Astrocyte (in vitro differentiated cells and primary cell): Measurements from ENCODE around the gene PHC2. TPM values are rescaled to one million over a fixed set of nuclear protein-coding genes. Genes with fewer than 3 reads are reported as not detected.

Experiments used
- DNase-seq: peaks from one replicate; pipeline ENCODE4 v3.0.0-alpha.2; 2010; ENCODE audit warnings: low read depth
- FAIRE-seq: peaks from 2 replicates; lab custom pipeline; 2011; peaks lifted over from hg19 to GRCh38; lab: Jason Lieb, UNC
- H2AFZ ChIP-seq: 2 replicates; pipeline ENCODE4 v1.6.0; 2012; ENCODE audit warnings: low read depth, low read length, inconsistent platforms
- H3K27ac ChIP-seq: 2 replicates; pipeline ENCODE4 v1.5.1; 2011; ENCODE audit warnings: low read depth, low read length, inconsistent platforms
- H3K27me3 ChIP-seq: 2 replicates; pipeline ENCODE4 v1.6.0; 2011; ENCODE audit warnings: low read length, inconsistent platforms; ENCODE audit not compliant: insufficient read depth
- H3K36me3 ChIP-seq: 2 replicates; pipeline ENCODE4 v1.5.1; 2011; ENCODE audit warnings: low read length, inconsistent platforms; ENCODE audit not compliant: insufficient read depth
- H3K4me1 ChIP-seq: 2 replicates; pipeline ENCODE4 v1.5.1; 2011; ENCODE audit warnings: low read length, inconsistent platforms; ENCODE audit not compliant: insufficient read depth
- H3K4me2 ChIP-seq: 2 replicates; pipeline ENCODE4 v1.6.0; 2012; ENCODE audit warnings: low read length, inconsistent platforms
- H3K4me3 ChIP-seq: 2 replicates; pipeline ENCODE4 v1.5.1; 2011; ENCODE audit warnings: low read depth, mild to moderate bottlenecking, low read length, inconsistent platforms; ENCODE audit not compliant: insufficient read depth
- H3K79me2 ChIP-seq: 2 replicates; pipeline ENCODE4 v1.6.0; 2012; ENCODE audit warnings: mild to moderate bottlenecking, low read length, inconsistent platforms; ENCODE audit not compliant: insufficient read depth
- H3K9ac ChIP-seq: 2 replicates; pipeline ENCODE4 v1.6.0; 2012; ENCODE audit warnings: mild to moderate bottlenecking, low read length, inconsistent platforms
- H3K9me3 ChIP-seq: 2 replicates; pipeline ENCODE4 v1.5.1; 2012; ENCODE audit warnings: low read depth, mild to moderate bottlenecking, low read length, inconsistent platforms; ENCODE audit not compliant: insufficient read depth
- H4K20me1 ChIP-seq: 2 replicates; pipeline ENCODE4 v1.6.0; 2012; ENCODE audit warnings: low read length, inconsistent platforms; ENCODE audit not compliant: insufficient read depth
- H3K27ac Mint-ChIP-seq: one replicate; pipeline ENCODE4 v1.8.0; 2021; ENCODE audit warnings: mild to moderate bottlenecking, mixed read lengths; ENCODE audit not compliant: unreplicated experiment
- H3K27me3 Mint-ChIP-seq: one replicate; pipeline ENCODE4 v1.8.0; 2021; ENCODE audit warnings: low read depth, mixed read lengths; ENCODE audit not compliant: unreplicated experiment
- H3K36me3 Mint-ChIP-seq: one replicate; pipeline ENCODE4 v1.8.0; 2021; ENCODE audit warnings: low read depth, mixed read lengths; ENCODE audit not compliant: unreplicated experiment
- H3K4me1 Mint-ChIP-seq: one replicate; pipeline ENCODE4 v1.8.0; 2021; ENCODE audit warnings: low read depth, mixed read lengths; ENCODE audit not compliant: unreplicated experiment
- H3K4me3 Mint-ChIP-seq: one replicate; pipeline ENCODE4 v1.8.0; 2021; ENCODE audit warnings: mild to moderate bottlenecking, moderate library complexity, mixed read lengths; ENCODE audit not compliant: unreplicated experiment
- H3K9me3 Mint-ChIP-seq: one replicate; pipeline ENCODE4 v1.8.0; 2021; ENCODE audit warnings: mild to moderate bottlenecking, mixed read lengths; ENCODE audit not compliant: unreplicated experiment
- CTCF ChIP-seq: IDR thresholded peaks from 2 replicates; pipeline ENCODE4 v1.5.1; 2011; ENCODE audit warnings: low read depth, mild to moderate bottlenecking, inconsistent platforms, low read length, moderate library complexity; ENCODE audit not compliant: insufficient read depth
- EZH2 ChIP-seq: IDR thresholded peaks from 2 replicates; pipeline ENCODE4 v1.6.1; 2012; ENCODE audit warnings: mild to moderate bottlenecking, low read length, inconsistent platforms; ENCODE audit not compliant: insufficient read depth
- total RNA-seq: library from RNA; stranded (reverse); gene quantifications from 2 replicates; pipeline ENCODE4 v1.2.1, GENCODE V29; 2021

The PHC2 gene
- total RNA-seq, 1 donor from 2014 or later = 113 TPM

GRCh38 chr1:33420870-33421775 lies 9.8 kb downstream of the PHC2 start:
- Mint-ChIP-seq H3K4me3 (peak overlapping the region; percentile 2), H3K4me1 (peaks cover 20% of the 10 kb centered on the region), H3K36me3 (peaks cover 5% of the 10 kb centered on the region), H3K27me3 (no peaks in the 10 kb centered on the region), H3K27ac (peak overlapping the region; percentile 58), H3K9me3 (peaks cover 5% of the 10 kb centered on the region)
- Histone ChIP-seq H3K4me3 (no peak overlapping the region), H3K36me3 (no peaks in the 10 kb centered on the region), H2AFZ (no peak overlapping the region), H3K9ac (peak overlapping the region; percentile 1), H3K4me1 (peaks cover 26% of the 10 kb centered on the region), H3K4me2 (peak overlapping the region; percentile 63), H3K27me3 (no peaks in the 10 kb centered on the region), H3K27ac (peak overlapping the region; percentile 49), H3K79me2 (peaks cover 48% of the 10 kb centered on the region), H4K20me1 (no peaks in the 10 kb centered on the region), H3K9me3 (peaks cover under 1% of the 10 kb centered on the region)
- FAIRE-seq (peak; percentile 66), DNase-seq (peak; percentile 51)
- TF ChIP-seq EZH2 (no peak), CTCF (no peak)

GRCh38 chr1:33418811-33419210 lies 12.1 kb downstream of the PHC2 start:
- peaks cover 51% of the 10 kb centered on the region for H3K79me2 ChIP-seq
- H4K20me1 ChIP-seq = no peaks in the 10 kb centered on the region
- no peaks in the 10 kb centered on the region for H3K36me3 ChIP-seq
- H3K36me3 Mint-ChIP-seq = peaks cover 7% of the 10 kb centered on the region
- peaks cover 13% of the 10 kb centered on the region for H3K9me3 Mint-ChIP-seq
- no peak overlapping the region for H2AFZ ChIP-seq
- H3K27ac ChIP-seq = no peak overlapping the region
- no peak overlapping the region for H3K9ac ChIP-seq
- peaks cover 14% of the 10 kb centered on the region for H3K4me1 Mint-ChIP-seq
- peaks cover 8% of the 10 kb centered on the region for H3K9me3 ChIP-seq
- no peak overlapping the region for H3K4me3 ChIP-seq
- no peak for FAIRE-seq
- H3K27me3 Mint-ChIP-seq = no peaks in the 10 kb centered on the region
- no peak for TF ChIP-seq CTCF
- TF ChIP-seq EZH2 = no peak
- no peak overlapping the region for H3K27ac Mint-ChIP-seq
- H3K4me3 Mint-ChIP-seq = no peak overlapping the region
- H3K27me3 ChIP-seq = no peaks in the 10 kb centered on the region
- H3K4me1 ChIP-seq = peaks cover 14% of the 10 kb centered on the region
- DNase-seq = no peak
- no peak overlapping the region for H3K4me2 ChIP-seq

GRCh38 chr1:33414879-33415278 lies 16.0 kb downstream of the PHC2 start:
- H3K9me3 Mint-ChIP-seq = peaks cover 13% of the 10 kb centered on the region
- peaks cover 47% of the 10 kb centered on the region for H3K79me2 ChIP-seq
- no peaks in the 10 kb centered on the region for H3K27me3 Mint-ChIP-seq
- no peak overlapping the region for H2AFZ ChIP-seq
- H3K27ac Mint-ChIP-seq = no peak overlapping the region
- FAIRE-seq (no peak), DNase-seq (no peak)
- no peak overlapping the region for H3K4me3 ChIP-seq
- H4K20me1 ChIP-seq = no peaks in the 10 kb centered on the region
- H3K4me2 ChIP-seq = no peak overlapping the region
- H3K4me1 Mint-ChIP-seq = peaks cover 7% of the 10 kb centered on the region
- TF ChIP-seq CTCF = no peak
- no peak for TF ChIP-seq EZH2
- H3K4me1 ChIP-seq = peaks cover 11% of the 10 kb centered on the region
- no peak overlapping the region for H3K4me3 Mint-ChIP-seq
- no peak overlapping the region for H3K9ac ChIP-seq
- peaks cover 8% of the 10 kb centered on the region for H3K9me3 ChIP-seq
- no peaks in the 10 kb centered on the region for H3K36me3 ChIP-seq
- H3K27ac ChIP-seq = no peak overlapping the region
- no peaks in the 10 kb centered on the region for H3K27me3 ChIP-seq
- peaks cover 15% of the 10 kb centered on the region for H3K36me3 Mint-ChIP-seq
